ENCODE data around the gene TBC1D20. TPM values are rescaled to one million over a fixed set of nuclear protein-coding genes. Genes with fewer than 3 reads are reported as not detected.
"Not testable (repeated sequence)": the region's sequence is repeated elsewhere in the genome, so short reads cannot be mapped to it uniquely, and the experiment has no call there.

TBC1D20 gene
- total RNA-seq, 1 donor from 2014 or later: 18.8 TPM

GRCh38 chr20:400454-401275, 61.7 kb downstream of the TBC1D20 start:
- peak; percentile 40 for ATAC-seq

- no peak for ATAC-seq
Observed at GRCh38 chr20:400128-400453, 62.2 kb downstream of the TBC1D20 start.

- ATAC-seq: no peak
Observed at GRCh38 chr20:399182-399707, 63.1 kb downstream of the TBC1D20 start.

- ATAC-seq: no peak
Observed at GRCh38 chr20:397432-398237, 64.7 kb downstream of the TBC1D20 start.

DNA sequence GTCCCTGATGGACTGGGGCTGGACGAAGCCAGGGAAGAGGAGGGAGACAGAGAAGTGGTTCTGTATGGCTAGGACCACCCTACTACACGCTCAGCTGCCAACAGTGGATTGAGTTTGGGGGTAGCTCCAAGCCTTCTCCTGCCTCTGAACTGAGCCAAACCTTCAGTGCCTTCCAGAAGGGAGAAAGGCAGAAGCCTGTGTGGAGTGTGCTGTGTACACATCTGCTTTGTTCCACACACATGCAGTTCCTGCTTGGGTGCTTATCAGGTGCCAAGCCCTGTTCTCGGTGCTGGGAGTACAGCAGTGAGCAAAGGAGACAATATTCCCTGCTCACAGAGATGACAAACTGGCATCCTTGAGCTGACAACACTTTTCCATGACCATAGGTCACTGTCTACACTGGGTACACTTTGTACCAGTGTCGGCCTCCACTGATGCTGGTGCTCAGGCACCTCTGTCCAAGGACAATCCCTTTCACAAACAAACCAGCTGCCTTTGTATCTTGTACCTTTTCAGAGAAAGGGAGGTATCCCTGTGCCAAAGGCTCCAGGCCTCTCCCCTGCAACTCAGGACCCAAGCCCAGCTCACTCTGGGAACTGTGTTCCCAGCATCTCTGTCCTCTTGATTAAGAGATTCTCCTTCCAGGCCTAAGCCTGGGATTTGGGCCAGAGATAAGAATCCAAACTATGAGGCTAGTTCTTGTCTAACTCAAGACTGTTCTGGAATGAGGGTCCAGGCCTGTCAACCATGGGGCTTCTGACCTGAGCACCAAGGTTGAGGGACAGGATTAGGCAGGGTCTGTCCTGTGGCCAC, 65.5 kb downstream of the TBC1D20 start:
- ATAC-seq: no peak

GRCh38 chr20:396252-396618, 66.1 kb downstream of the TBC1D20 start:
- no peak for ATAC-seq

DNA sequence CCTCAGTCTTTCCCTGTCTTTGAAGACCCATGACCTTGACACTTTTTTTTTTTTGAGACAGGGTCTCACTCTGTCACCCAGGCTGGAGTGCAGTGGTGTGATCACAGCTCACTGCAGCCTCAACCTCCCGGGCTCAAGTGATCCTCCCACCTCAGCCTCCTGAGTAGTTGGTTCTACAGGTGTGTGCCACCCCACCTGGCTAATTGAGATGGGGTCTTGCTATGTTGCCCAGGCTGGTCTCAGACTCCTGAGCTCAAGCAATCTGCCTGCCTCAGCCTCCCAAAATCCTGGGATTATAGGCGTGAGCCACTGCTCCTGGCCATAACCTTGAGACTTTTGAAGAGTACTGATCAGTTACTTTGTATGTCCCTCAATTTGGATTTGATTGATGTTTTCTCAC, 69.0 kb downstream of the TBC1D20 start:
- ATAC-seq: not testable (repeated sequence)

DNA sequence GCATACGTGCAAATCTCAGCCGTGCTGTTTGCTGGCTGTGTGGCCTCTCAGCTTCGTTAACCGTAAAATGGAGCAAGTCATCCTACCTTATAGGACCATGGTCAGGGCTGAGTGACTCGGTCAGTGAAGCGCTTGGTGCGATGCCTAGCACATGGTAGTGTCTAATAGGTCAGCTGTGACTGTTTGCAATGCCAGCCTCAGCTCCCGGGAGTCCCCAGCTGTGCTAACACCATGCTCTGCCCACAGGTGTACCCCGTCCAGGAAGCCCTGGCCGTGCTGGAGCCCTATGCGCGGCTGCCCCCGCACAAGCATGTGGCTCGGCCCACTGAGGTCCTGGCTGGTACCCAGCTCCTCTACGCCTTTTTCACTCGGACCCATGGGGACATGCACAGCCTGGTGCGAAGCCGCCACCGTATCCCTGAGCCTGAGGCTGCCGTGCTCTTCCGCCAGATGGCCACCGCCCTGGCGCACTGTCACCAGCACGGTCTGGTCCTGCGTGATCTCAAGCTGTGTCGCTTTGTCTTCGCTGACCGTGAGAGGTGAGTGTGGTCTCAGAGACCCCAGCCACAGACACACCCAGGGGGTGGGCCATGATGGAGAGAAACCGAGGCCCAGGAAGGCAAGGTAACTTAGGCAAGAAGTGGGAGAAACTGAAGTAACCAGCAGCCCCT, 71.2 kb downstream of the TBC1D20 start:
- peak; percentile 17 for ATAC-seq

GRCh38 chr20:389220-389619, 73.1 kb downstream of the TBC1D20 start:
- ATAC-seq: no peak

DNA sequence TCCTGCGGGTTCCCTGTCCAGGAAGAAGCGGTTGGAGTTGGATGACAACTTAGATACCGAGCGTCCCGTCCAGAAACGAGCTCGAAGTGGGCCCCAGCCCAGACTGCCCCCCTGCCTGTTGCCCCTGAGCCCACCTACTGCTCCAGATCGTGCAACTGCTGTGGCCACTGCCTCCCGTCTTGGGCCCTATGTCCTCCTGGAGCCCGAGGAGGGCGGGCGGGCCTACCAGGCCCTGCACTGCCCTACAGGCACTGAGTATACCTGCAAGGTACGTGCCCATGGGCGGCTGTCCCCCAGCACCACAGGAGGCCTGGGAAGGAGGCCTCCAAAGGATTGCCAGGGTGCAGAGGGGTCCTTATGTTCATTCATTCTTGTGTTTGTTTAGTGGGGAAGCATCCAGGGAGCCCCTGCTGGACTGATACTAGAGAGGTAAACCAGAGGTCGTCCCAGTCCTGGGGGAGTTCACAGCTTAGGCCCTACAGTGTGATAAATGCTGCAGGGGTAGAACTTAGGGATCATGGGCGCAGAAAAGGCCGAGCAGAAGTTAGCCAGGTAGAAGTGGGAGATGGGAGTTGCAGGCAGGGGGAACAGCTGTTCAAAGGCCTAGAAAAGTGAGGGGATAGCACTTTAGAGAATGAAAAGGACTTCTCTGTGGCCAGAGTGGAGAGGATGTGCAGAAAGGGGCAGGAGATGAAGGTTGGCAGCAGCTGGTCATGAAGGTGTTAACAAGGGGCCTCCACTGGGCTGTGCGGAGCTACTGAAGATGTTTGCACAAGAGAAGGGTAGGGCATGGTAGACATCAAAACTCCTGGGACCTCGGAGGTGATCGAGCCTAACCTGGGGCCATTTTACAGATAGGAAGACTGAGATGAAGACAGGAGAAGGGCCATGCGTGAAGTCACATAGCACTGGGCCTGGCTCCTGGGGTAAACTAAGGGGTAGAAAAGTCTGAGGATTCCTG, 74.0 kb downstream of the TBC1D20 start:
- ATAC-seq: no peak

GRCh38 chr20:387520-387919, 74.8 kb downstream of the TBC1D20 start:
- no peak for ATAC-seq

GRCh38 chr20:386634-387033, 75.7 kb downstream of the TBC1D20 start:
- not testable (repeated sequence) for ATAC-seq

Other genes with a start within 250 kb of the TBC1D20 start
- not detected for gene DEFB129, start 235.3 kb downstream of the TBC1D20 start, total RNA-seq
- gene DEFB132, start 204.8 kb downstream of the TBC1D20 start, total RNA-seq: not detected
- 2.0 TPM for gene C20orf96, start 171.8 kb downstream of the TBC1D20 start, total RNA-seq
- gene ZCCHC3, start 165.0 kb downstream of the TBC1D20 start, total RNA-seq: 6.2 TPM
- 4.5 TPM for gene SOX12, start 137.0 kb downstream of the TBC1D20 start, total RNA-seq
- gene NRSN2, start 115.4 kb downstream of the TBC1D20 start, total RNA-seq: 7.1 TPM
- gene TRIB3, start 81.8 kb downstream of the TBC1D20 start, total RNA-seq: 58.0 TPM
- 55.2 TPM for gene RBCK1, start 54.2 kb downstream of the TBC1D20 start, total RNA-seq
- 83.4 TPM for gene CSNK2A1, start 81.3 kb upstream of the TBC1D20 start, total RNA-seq
- gene TCF15, start 147.8 kb upstream of the TBC1D20 start, total RNA-seq: not detected
- gene SRXN1, start 190.7 kb upstream of the TBC1D20 start, total RNA-seq: 34.7 TPM
- gene SCRT2, start 213.3 kb upstream of the TBC1D20 start, total RNA-seq: not detected